Testis (tissue), 2 donors: Measurements from ENCODE around the gene RGS17.

Experiments
- POLR2A ChIP-seq: fragments of 450-650 bp; IDR thresholded peaks from one replicate; pipeline ENCODE4 v1.6.1; 2017; ENCODE audit warnings: antibody characterized with exemption, mild to moderate bottlenecking, moderate library complexity
- TF ChIP-seq, protein P1 (sequence below), 3 experiments: fragments of 450-650 bp in 2 of 3; fragments of 200-600 bp in 1 of 3; sonication (generic) in 1 of 3; IDR thresholded peaks; one replicate each; pipeline ENCODE4 v1.5.1; 2016 to 2019; ENCODE audit warnings: antibody characterized with exemption in 3 of 3, mild to moderate bottlenecking in 2 of 3, moderate library complexity in 1 of 3

GRCh38 chr6:153081914-153082313 lies 49.2 kb downstream of the RGS17 start:
- TF ChIP-seq, protein P1, sequence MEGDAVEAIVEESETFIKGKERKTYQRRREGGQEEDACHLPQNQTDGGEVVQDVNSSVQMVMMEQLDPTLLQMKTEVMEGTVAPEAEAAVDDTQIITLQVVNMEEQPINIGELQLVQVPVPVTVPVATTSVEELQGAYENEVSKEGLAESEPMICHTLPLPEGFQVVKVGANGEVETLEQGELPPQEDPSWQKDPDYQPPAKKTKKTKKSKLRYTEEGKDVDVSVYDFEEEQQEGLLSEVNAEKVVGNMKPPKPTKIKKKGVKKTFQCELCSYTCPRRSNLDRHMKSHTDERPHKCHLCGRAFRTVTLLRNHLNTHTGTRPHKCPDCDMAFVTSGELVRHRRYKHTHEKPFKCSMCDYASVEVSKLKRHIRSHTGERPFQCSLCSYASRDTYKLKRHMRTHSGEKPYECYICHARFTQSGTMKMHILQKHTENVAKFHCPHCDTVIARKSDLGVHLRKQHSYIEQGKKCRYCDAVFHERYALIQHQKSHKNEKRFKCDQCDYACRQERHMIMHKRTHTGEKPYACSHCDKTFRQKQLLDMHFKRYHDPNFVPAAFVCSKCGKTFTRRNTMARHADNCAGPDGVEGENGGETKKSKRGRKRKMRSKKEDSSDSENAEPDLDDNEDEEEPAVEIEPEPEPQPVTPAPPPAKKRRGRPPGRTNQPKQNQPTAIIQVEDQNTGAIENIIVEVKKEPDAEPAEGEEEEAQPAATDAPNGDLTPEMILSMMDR (IDR thresholded peaks at IDR 0.05), result no peak
- TF ChIP-seq POLR2A, result no peak
